OCI-LY3 (cell line): ENCODE data around the gene HIBADH.

ENCODE experiments used
- EZH2phosphoT487 ChIP-seq: fragments of 200-600 bp; shearing (Covaris generic); IDR thresholded peaks from 2 replicates; pipeline ENCODE4 v1.6.1; 2018; ENCODE audit warnings: antibody characterized with exemption, mixed run types, low read depth
- TF ChIP-seq, protein P1 (sequence below): fragments of 200-600, 300-600 bp; sonication (generic); IDR thresholded peaks from 2 replicates; pipeline ENCODE4 v1.5.1; 2014; ENCODE audit warnings: antibody characterized with exemption, low read length, low read depth

DNA sequence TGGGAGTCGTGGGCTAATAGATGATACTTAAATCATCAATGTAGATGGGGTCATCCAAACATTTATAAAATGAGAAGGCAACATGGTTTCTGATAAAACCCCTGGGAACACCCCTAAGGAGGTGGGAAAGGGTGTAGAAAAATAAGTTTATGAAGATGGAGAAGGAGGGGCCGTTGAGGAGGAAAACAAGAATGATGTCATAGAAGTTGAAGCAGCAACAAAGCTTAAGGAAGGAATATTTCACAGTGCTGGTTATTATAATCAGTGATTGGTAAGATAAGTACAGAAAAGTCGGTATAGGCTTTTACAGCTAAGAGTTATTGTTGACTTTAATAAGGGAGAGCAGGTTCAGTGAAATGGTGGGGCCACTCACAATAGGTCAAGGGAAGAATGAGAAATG lies 9.0 kb upstream of the HIBADH start:
- TF ChIP-seq, protein P1, sequence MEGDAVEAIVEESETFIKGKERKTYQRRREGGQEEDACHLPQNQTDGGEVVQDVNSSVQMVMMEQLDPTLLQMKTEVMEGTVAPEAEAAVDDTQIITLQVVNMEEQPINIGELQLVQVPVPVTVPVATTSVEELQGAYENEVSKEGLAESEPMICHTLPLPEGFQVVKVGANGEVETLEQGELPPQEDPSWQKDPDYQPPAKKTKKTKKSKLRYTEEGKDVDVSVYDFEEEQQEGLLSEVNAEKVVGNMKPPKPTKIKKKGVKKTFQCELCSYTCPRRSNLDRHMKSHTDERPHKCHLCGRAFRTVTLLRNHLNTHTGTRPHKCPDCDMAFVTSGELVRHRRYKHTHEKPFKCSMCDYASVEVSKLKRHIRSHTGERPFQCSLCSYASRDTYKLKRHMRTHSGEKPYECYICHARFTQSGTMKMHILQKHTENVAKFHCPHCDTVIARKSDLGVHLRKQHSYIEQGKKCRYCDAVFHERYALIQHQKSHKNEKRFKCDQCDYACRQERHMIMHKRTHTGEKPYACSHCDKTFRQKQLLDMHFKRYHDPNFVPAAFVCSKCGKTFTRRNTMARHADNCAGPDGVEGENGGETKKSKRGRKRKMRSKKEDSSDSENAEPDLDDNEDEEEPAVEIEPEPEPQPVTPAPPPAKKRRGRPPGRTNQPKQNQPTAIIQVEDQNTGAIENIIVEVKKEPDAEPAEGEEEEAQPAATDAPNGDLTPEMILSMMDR: no peak
- TF ChIP-seq EZH2phosphoT487: no peak
